NT2/D1 (cell line): ENCODE data around the gene TJAP1.

ENCODE experiments used
- SUZ12 ChIP-seq: IDR thresholded peaks from 2 replicates; pipeline ENCODE4 v1.6.1; 2011; ENCODE audit not compliant: insufficient read length, insufficient read depth; ENCODE audit errors: extremely low read depth
- YY1 ChIP-seq: IDR thresholded peaks from 2 replicates; pipeline ENCODE4 v1.6.1; 2011; ENCODE audit not compliant: insufficient read length, insufficient read depth
- ZNF274 ChIP-seq: IDR thresholded peaks from 2 replicates; pipeline ENCODE4 v1.6.1; 2011; ENCODE audit warnings: mild to moderate bottlenecking, low read depth, low read length

DNA sequence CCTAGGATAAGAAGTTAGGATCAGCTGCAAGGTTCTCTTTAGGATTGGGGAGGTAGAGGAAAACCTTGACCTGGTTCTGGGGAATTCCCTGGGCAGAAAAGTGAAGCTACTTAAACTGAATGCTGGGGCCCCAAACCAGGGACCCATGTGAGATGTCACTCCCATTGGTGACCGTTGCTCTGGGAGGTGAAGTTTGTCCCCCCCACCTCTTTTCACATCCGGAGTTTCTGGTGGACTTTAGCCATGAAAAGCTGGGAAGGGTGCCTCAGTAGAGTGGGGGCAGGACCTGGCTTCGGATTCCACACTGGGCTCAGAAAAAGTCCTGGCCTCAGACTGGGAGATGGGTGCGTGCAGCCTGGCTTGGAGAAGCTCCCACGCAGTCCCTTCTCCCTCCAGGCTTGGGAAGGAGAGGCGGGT is 13.2 kb downstream of the TJAP1 start:
- TF ChIP-seq ZNF274 (no peak), YY1 (no peak), SUZ12 (no peak)
